ENCODE results near the gene GALR3.

GRCh38 chr22:37817705-37818408 is 5.3 kb upstream of the GALR3 start:
- TF ChIP-seq MAX (IDR thresholded peaks at IDR 0.05) (no peak), CTCF (IDR thresholded peaks at IDR 0.05; ENCODE audit: low read depth, low read length, missing input control) (peak; percentile 88), EGR1 (IDR thresholded peaks at IDR 0.05; ENCODE audit: low read depth in 2 of 2) (no peak), REST (IDR thresholded peaks at IDR 0.05) (no peak), YY1 (IDR thresholded peaks at IDR 0.05) (no peak), ZBTB33 (IDR thresholded peaks at IDR 0.05) (no peak), SP1 (IDR thresholded peaks at IDR 0.05) (peak; percentile 31), TAF1 (conservative IDR thresholded peaks at IDR 0.05) (no peak), RAD21 (IDR thresholded peaks at IDR 0.05) (peak; percentile 97 to 99), RXRA (IDR thresholded peaks at IDR 0.05) (no peak), FOXA1 (IDR thresholded peaks at IDR 0.05) (no peak), ATF3 (IDR thresholded peaks at IDR 0.05) (no peak)
